ENCODE results near the gene DGKZ.

The DGKZ gene

DNA sequence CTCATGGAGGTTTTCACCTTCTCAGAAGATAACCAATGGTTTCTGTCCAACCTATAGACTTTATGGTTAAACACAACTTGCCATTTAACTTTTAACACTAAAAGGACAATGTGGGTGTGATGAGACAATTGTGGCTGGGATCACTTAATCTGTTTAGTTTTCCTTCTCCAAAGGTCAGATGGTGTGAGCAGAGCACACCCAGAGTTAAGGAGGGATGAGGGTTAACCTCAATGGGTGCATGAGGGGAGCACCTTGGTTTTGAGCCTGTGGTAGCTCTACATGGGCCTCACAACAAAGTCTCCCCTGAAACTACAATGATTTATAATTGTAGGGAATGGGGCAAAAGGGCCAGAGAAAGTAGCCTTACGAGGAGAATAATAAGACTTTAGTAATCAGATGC is 73.2 kb downstream of the DGKZ start:
- Mint-ChIP-seq H3K4me1 (ENCODE audit: low read depth) (peaks cover 6% of the 10 kb centered on the region), H3K36me3 (peaks cover 10% of the 10 kb centered on the region), H3K4me3 (no peak overlapping the region), H3K27me3 (no peaks in the 10 kb centered on the region), H3K9me3 (ENCODE audit: low read depth) (no peaks in the 10 kb centered on the region), H3K27ac (no peak overlapping the region)

DNA sequence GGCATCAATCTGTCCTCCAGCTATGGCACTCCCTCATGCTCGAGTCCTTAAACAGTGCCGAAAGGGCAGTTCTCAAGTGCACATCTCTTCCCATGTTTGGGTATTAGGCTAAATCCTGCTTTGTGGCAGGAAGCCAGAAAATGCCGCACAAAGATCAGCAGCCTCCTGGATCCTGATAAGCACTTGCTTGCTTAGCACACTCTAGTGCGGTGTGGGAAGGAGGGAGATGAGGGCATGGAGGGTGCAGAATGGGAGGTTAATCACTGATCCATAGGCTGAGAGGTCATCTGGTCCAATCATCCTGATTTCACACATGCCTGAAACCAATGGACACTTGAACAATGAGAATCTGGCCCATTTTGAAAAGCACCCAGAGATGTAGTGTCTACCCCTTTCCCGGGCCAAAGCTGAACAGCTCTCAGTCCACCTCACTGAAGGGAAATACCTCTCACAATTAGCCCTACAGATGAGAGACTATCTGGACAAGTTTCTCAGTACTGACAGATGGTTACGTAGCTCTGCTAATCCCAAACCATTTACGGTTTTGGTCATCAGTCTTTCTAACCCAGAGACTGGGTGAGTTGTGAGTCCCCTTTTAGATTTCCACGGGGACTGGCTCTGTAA is 74.1 kb downstream of the DGKZ start:
- Mint-ChIP-seq H3K4me1 (ENCODE audit: low read depth) (no peaks in the 10 kb centered on the region), H3K9me3 (ENCODE audit: low read depth) (no peaks in the 10 kb centered on the region), H3K27ac (no peak overlapping the region), H3K27me3 (no peaks in the 10 kb centered on the region), H3K36me3 (peaks cover 6% of the 10 kb centered on the region), H3K4me3 (no peak overlapping the region)

- no peak overlapping the region for H3K27ac Mint-ChIP-seq
- no peaks in the 10 kb centered on the region for H3K4me1 Mint-ChIP-seq (ENCODE audit: low read depth)
- H3K36me3 Mint-ChIP-seq: peaks cover 11% of the 10 kb centered on the region
Observed at GRCh38 chr11:46422588-46422987, 75.3 kb downstream of the DGKZ start.

DNA sequence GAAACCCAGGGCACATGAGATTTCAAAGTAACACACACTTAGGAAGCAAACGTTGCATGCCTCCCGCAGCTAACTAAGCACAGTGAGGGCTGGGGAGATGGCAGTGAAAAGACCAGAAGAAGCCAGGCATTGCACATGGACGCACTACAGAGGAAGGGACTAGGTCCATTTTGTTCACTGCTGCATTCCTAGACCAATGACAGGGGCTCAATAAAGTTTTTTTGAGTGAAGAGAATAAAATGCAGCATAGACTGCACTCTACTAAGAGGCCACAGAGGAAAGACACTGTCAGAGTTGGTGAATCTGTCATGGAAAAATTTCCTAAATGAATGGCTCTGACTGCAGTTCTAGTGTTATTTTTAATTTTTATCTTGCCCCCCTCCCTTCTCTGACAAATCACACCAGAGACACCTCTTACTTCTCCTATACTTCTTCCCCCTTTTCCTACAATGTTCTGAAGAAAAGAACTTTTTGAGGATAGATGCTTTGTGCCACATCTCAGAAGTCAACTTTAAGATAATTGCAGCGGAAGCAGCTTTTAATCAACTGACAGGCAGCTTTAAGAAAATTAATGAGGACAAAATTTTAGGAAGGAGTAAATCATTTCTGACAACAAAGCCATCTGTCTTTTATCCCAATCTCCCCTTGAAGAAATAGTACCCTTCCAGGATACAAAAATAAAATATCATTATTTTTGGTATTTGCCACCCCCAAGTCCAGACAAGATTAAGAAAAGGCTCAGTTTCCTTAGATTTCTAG is 79.1 kb downstream of the DGKZ start:
- Mint-ChIP-seq H3K36me3 (peaks cover 13% of the 10 kb centered on the region), H3K27me3 (no peaks in the 10 kb centered on the region), H3K27ac (no peak overlapping the region), H3K4me1 (ENCODE audit: low read depth) (no peaks in the 10 kb centered on the region), H3K9me3 (ENCODE audit: low read depth) (no peaks in the 10 kb centered on the region), H3K4me3 (no peak overlapping the region)

More at GRCh38 chr11:46422588-46422987, 75.3 kb downstream of the DGKZ start:
- Mint-ChIP-seq H3K27me3 (no peaks in the 10 kb centered on the region), H3K4me3 (no peak overlapping the region), H3K9me3 (ENCODE audit: low read depth) (no peaks in the 10 kb centered on the region)

GRCh38 chr11:46427364-46427763 is 80.1 kb downstream of the DGKZ start:
- Mint-ChIP-seq H3K4me1 (ENCODE audit: low read depth) (no peaks in the 10 kb centered on the region), H3K4me3 (no peak overlapping the region), H3K27me3 (no peaks in the 10 kb centered on the region), H3K27ac (no peak overlapping the region), H3K9me3 (ENCODE audit: low read depth) (no peaks in the 10 kb centered on the region), H3K36me3 (peaks cover 13% of the 10 kb centered on the region)

GRCh38 chr11:46429717-46430116 is 82.5 kb downstream of the DGKZ start:
- no peaks in the 10 kb centered on the region for H3K27me3 Mint-ChIP-seq
- no peak overlapping the region for H3K27ac Mint-ChIP-seq
- peaks cover 13% of the 10 kb centered on the region for H3K36me3 Mint-ChIP-seq
- no peaks in the 10 kb centered on the region for H3K4me1 Mint-ChIP-seq (ENCODE audit: low read depth)
- no peak overlapping the region for H3K4me3 Mint-ChIP-seq
- no peaks in the 10 kb centered on the region for H3K9me3 Mint-ChIP-seq (ENCODE audit: low read depth)
